SU-DHL-6 (cell line): ENCODE results near the gene KRT79.
"Not testable (repeated sequence)": the region's sequence is repeated elsewhere in the genome, so short reads cannot be mapped to it uniquely, and the experiment has no call there.

ENCODE experiments used
- H2AFZ ChIP-seq: fragments of 200-600 bp; sonication (generic); 2 replicates; pipeline ENCODE4 v1.6.1; 2014; ENCODE audit warnings: low read depth, mild to moderate bottlenecking, moderate library complexity, mixed read lengths, antibody characterized with exemption, low read length; ENCODE audit not compliant: severe bottlenecking
- H3F3A ChIP-seq: fragments of 200-600 bp; shearing (Covaris generic); 2 replicates; pipeline ENCODE4 v1.6.0; 2016; ENCODE audit warnings: antibody characterized with exemption, mild to moderate bottlenecking; ENCODE audit not compliant: insufficient read depth
- H3K27ac ChIP-seq: fragments of 200-600 bp; sonication (generic); 2 replicates; pipeline ENCODE4 v1.5.1; 2016; ENCODE audit warnings: low read depth, mild to moderate bottlenecking, low read length, moderate library complexity, mixed read lengths
- H3K27me3 ChIP-seq: fragments of 200-600 bp; sonication (generic), shearing (Covaris generic); 2 replicates; pipeline ENCODE4 v1.6.0; 2014; ENCODE audit warnings: mild to moderate bottlenecking, low read length
- H3K36me3 ChIP-seq: fragments of 200-600 bp; sonication (generic); 2 replicates; pipeline ENCODE4 v1.6.1; 2014; ENCODE audit warnings: mild to moderate bottlenecking, low read length, mixed read lengths
- H3K4me2 ChIP-seq: fragments of 300-600, 200-600 bp; shearing (Covaris generic), sonication (generic); 2 replicates; pipeline ENCODE4 v1.6.0; 2014; ENCODE audit warnings: low read length, low read depth, mild to moderate bottlenecking; ENCODE audit not compliant: poor library complexity, severe bottlenecking
- H3K4me3 ChIP-seq: fragments of 200-600 bp; sonication (generic); 2 replicates; pipeline ENCODE4 v1.5.1; 2014; ENCODE audit warnings: antibody characterized with exemption, low read length, mild to moderate bottlenecking, mixed read lengths; ENCODE audit not compliant: insufficient read depth, poor library complexity, severe bottlenecking
- H3K79me2 ChIP-seq: fragments of 200-600 bp; sonication (generic); 2 replicates; pipeline ENCODE4 v1.6.1; 2014; ENCODE audit warnings: mild to moderate bottlenecking, low read length, moderate library complexity; ENCODE audit not compliant: insufficient read depth
- H3K9ac ChIP-seq: fragments of 200-600 bp; sonication (generic); 2 replicates; pipeline ENCODE4 v1.7.0; 2014; ENCODE audit warnings: mild to moderate bottlenecking, low read length
- H3K9me2 ChIP-seq: fragments of 200-600 bp; sonication (generic); replicated peaks from 2 replicates; pipeline ENCODE4 v1.6.1; 2014; ENCODE audit warnings: low read length; ENCODE audit not compliant: insufficient read depth
- H3K9me3 ChIP-seq: fragments of 200-600 bp; sonication (generic); 2 replicates; pipeline ENCODE4 v1.6.1; 2014; ENCODE audit warnings: low read length, mixed read lengths; ENCODE audit not compliant: insufficient read depth
- H4K20me1 ChIP-seq: fragments of 200-600 bp; sonication (generic); 2 replicates; pipeline ENCODE4 v1.6.1; 2014; ENCODE audit warnings: low read depth, mild to moderate bottlenecking, antibody characterized with exemption, low read length, moderate library complexity, mixed read lengths
- CTCF ChIP-seq: fragments of 200-600 bp; sonication (generic); IDR thresholded peaks from one replicate; pipeline ENCODE4 v1.5.1; 2017; ENCODE audit warnings: antibody characterized with exemption, mild to moderate bottlenecking, low read length, moderate library complexity; ENCODE audit not compliant: insufficient read depth, poor library complexity, severe bottlenecking
- EZH2phosphoT487 ChIP-seq: fragments of 200-600 bp; sonication (generic), shearing (Covaris generic); conservative IDR thresholded peaks from 2 replicates; pipeline ENCODE4 v1.6.1; 2018; ENCODE audit warnings: mild to moderate bottlenecking, antibody characterized with exemption, low read length, moderate library complexity, mixed read lengths

Gene KRT79

GRCh38 chr12:52833922-52834726 lies at the start of gene KRT79:
TSS of gene KRT79 (minus strand) at chr12:52834311. CDS start at chr12:52834260, 51 bp downstream.
- Histone ChIP-seq H3K9ac (no peak within 1 kb of the TSS), H3K27me3 (no peaks in the 10 kb centered on the region), H3K27ac (no peak within 1 kb of the TSS), H3K9me2 (no peaks in the 10 kb centered on the region), H3K4me3 (no peak within 1 kb of the TSS), H3F3A (no peaks in the 10 kb centered on the region), H4K20me1 (no peaks in the 10 kb centered on the region), H2AFZ (no peak within 1 kb of the TSS), H3K4me2 (no peak within 1 kb of the TSS), H3K79me2 (no peaks in the 10 kb centered on the region), H3K9me3 (no peaks in the 10 kb centered on the region), H3K36me3 (no peaks in the 10 kb centered on the region)
- no peak for TF ChIP-seq EZH2phosphoT487
- no peak for TF ChIP-seq CTCF

- H3K4me3 ChIP-seq, H3K36me3 ChIP-seq, H3K79me2 ChIP-seq, H4K20me1 ChIP-seq, H3K4me2 ChIP-seq, H3K9me2 ChIP-seq, H3K27ac ChIP-seq, H3K9me3 ChIP-seq, H3K9ac ChIP-seq, H3F3A ChIP-seq, H2AFZ ChIP-seq, H3K27me3 ChIP-seq: not testable (repeated sequence)
These were observed 46.4 kb upstream of the KRT79 start for GRCh38 chr12:52880499-52880898.

GRCh38 chr12:52879394-52880351 lies 45.6 kb upstream of the KRT79 start:
- H4K20me1 ChIP-seq, result no peaks in the 10 kb centered on the region

More at GRCh38 chr12:52879394-52880351, 45.6 kb upstream of the KRT79 start:
- H3K9ac ChIP-seq, result no peak overlapping the region
- H3K9me3 ChIP-seq, result no peaks in the 10 kb centered on the region
- TF ChIP-seq CTCF (peak; percentile 52), EZH2phosphoT487 (no peak)
- peak overlapping the region; percentile 58 for H2AFZ ChIP-seq
- no peaks in the 10 kb centered on the region for H3K36me3 ChIP-seq
- no peak overlapping the region for H3K27ac ChIP-seq
- no peaks in the 10 kb centered on the region for H3K9me2 ChIP-seq
- H3F3A ChIP-seq, result no peaks in the 10 kb centered on the region
- peak overlapping the region; percentile 38 for H3K4me2 ChIP-seq
- no peak overlapping the region for H3K4me3 ChIP-seq
- H3K27me3 ChIP-seq, result no peaks in the 10 kb centered on the region
- H3K79me2 ChIP-seq, result no peaks in the 10 kb centered on the region
